Adrenal gland (tissue), 12 donors: ENCODE measurements around the gene ALDH8A1. TPM values are rescaled to one million over a fixed set of nuclear protein-coding genes. Genes with fewer than 3 reads are reported as not detected.
A peak's percentile ranks its signal among the peaks of the same experiment; 100 is the strongest.

ENCODE experiments used
- DNase-seq, 7 donors: peaks; one replicate each; pipeline ENCODE4 v3.0.0-alpha.2; 2019 to 2020
- H3K27ac ChIP-seq, 5 donors: fragments of 200-600 bp; sonication (generic) in 4 of 5; 1 replicate in 3 of 5; 2 replicates in 2 of 5; pipeline versions ENCODE4 v1.5.1 to v1.8.0; 2016 to 2020; ENCODE audit warnings: mild to moderate bottlenecking in 1 of 5
- H3K27me3 ChIP-seq: fragments of 200-600 bp; 2 replicates; pipeline ENCODE4 v1.8.0; 2021
- H3K36me3 ChIP-seq, 2 donors: fragments of 200-600 bp; replicated peaks in 1 of 2; 1 replicate in 1 of 2; 2 replicates in 1 of 2; pipeline versions ENCODE4 v1.5.1 to v1.8.0; 2018 to 2022
- H3K4me1 ChIP-seq, 2 donors: fragments of 200-600 bp; replicated peaks in 1 of 2; 1 replicate in 1 of 2; 2 replicates in 1 of 2; pipeline versions ENCODE4 v1.5.1 to v1.8.0; 2018 to 2021
- H3K4me3 ChIP-seq, 4 donors: fragments of 200-600 bp; sonication (generic) in 3 of 4; one replicate each; pipeline ENCODE4 v1.5.1; 2016 to 2018
- H3K9me3 ChIP-seq, 3 donors: fragments of 200-600 bp; sonication (generic) in 1 of 3; replicated peaks in 1 of 3; 1 replicate in 2 of 3; 2 replicates in 1 of 3; pipeline versions ENCODE4 v1.5.1 to v1.8.0; 2016 to 2021
- CTCF ChIP-seq, 6 experiments: fragments of 450-650 bp in 4 of 6; fragments of 200-600 bp in 2 of 6; sonication (generic) in 1 of 6; IDR thresholded peaks; 1 replicate in 5 of 6; 2 replicates in 1 of 6; pipeline versions ENCODE4 v1.5.1 to v1.8.0; 2016 to 2021; ENCODE audit warnings: antibody characterized with exemption in 6 of 6, mild to moderate bottlenecking in 2 of 6, moderate library complexity in 1 of 6
- POLR2A ChIP-seq, 2 donors: fragments of 450-650 bp; IDR thresholded peaks; one replicate each; pipeline ENCODE4 v1.6.1; 2017; ENCODE audit warnings: antibody characterized with exemption in 2 of 2, mild to moderate bottlenecking in 2 of 2, moderate library complexity in 1 of 2
- WGBS, 4 donors: extraction: QIAGEN DNeasy Blood & Tissue Kit in 2 of 4; methylation state at CpG; one replicate each; pipeline versions ENCODE4 v1.1.5 to v1.1.7; 2013 to 2017; 5-methylcytosine and 5-hydroxymethylcytosine counted together
- intact Hi-C, 2 donors: fragments of 100-400 bp; cut with DNase I; formaldehyde crosslinking; loops; one replicate each; pipeline versions ENCODE4 v1.14.1 to v1.15.0; 2022 to 2023
- polyA plus RNA-seq, 3 donors: library from polyadenylated mRNA; stranded (reverse); fragments of 200-250 nt in 2 of 3; fragments of 350-450 nt in 1 of 3; fragmentation: Illumina TruSeq in 1 of 3; extraction: RNeasy Lipid Tissue Mini Kit (QIAGEN cat#74804) in 1 of 3; gene quantifications; one replicate each; pipeline ENCODE4 v1.2.3, GENCODE V29; 2013 to 2014
- total RNA-seq, 9 donors: library from RNA; depleted of rRNA in 4 of 9; stranded (reverse); fragments of >200 nt in 4 of 9; fragments of 120-200 nt in 1 of 9; fragmentation: NEBNext Ultra II Directional in 1 of 9; extraction: Animal tissue kit (Norgen Biotek cat#: 25700) in 1 of 9; gene quantifications; one replicate each; pipeline versions ENCODE4 v1.1.0 to v1.2.4, GENCODE V29; 2013 to 2023
- donor health status: healthy with polysubstance abuse.
- donor health status: Bipolar disorder and iron deficiency.
- donor health status: DM: yes; HTN: yes; CAD: no.
- donor health status: DM: no; HTN: no; CAD: no.
- donor health status: DM: no; HTN: no; CAD: no.
- donor health status: DM: yes; HTN: yes; CAD: no.

The ALDH8A1 gene
- total and polyA plus RNA-seq, 12 donors = 0.24 to 4.5 (median 0.94) TPM

- H3K27me3 ChIP-seq = no peaks in the 10 kb centered on the region
- no peak for TF ChIP-seq POLR2A (IDR thresholded peaks at IDR 0.05)
- no peak for TF ChIP-seq CTCF (IDR thresholded peaks at IDR 0.05)
- intact Hi-C loops = loop anchor here in 1 of 2 donors (10.0 kb wide), 1 partner anchor 780 kb away; no protein-coding TSS in a partner anchor
- H3K36me3 ChIP-seq = no peaks in the 10 kb centered on the region
- 97 to 98% (median 97%) methylated on average over 5 of the region's 5 CpGs for WGBS, 4 donors
- H3K27ac ChIP-seq = no peak overlapping the region
- H3K4me3 ChIP-seq = no peak overlapping the region
- no peaks in the 10 kb centered on the region for H3K9me3 ChIP-seq
- no peak for DNase-seq
- no peaks in the 10 kb centered on the region for H3K4me1 ChIP-seq
Measured at GRCh38 chr6:134934793-134935485, 15.0 kb downstream of the ALDH8A1 start.

- TF ChIP-seq CTCF (IDR thresholded peaks at IDR 0.05) = no peak
- no peak for TF ChIP-seq POLR2A (IDR thresholded peaks at IDR 0.05)
- 88 to 94% (median 92%) methylated on average over 6 to 11 of the region's 11 CpGs for WGBS, 4 donors
- Histone ChIP-seq H3K9me3 (no peaks in the 10 kb centered on the region), H3K4me1 (no peaks in the 10 kb centered on the region), H3K4me3 (no peak overlapping the region), H3K27ac (no peak overlapping the region), H3K36me3 (no peaks in the 10 kb centered on the region), H3K27me3 (no peaks in the 10 kb centered on the region)
- intact Hi-C loops = loop anchor here in 1 of 2 donors (10.0 kb wide), 1 partner anchor 778 kb away; no protein-coding TSS in a partner anchor
- DNase-seq = peak in 1 of 7 donors; percentile 65
Measured at GRCh38 chr6:134932535-134933470, 17.1 kb downstream of the ALDH8A1 start.

- Histone ChIP-seq H3K4me3 (no peak overlapping the region), H3K9me3 (no peaks in the 10 kb centered on the region), H3K36me3 (no peaks in the 10 kb centered on the region), H3K4me1 (no peaks in the 10 kb centered on the region), H3K27me3 (no peaks in the 10 kb centered on the region), H3K27ac (no peak overlapping the region)
- TF ChIP-seq CTCF (IDR thresholded peaks at IDR 0.05) (no peak), POLR2A (IDR thresholded peaks at IDR 0.05) (no peak)
- 74 to 91% (median 80%) methylated on average over 5 of the region's 5 CpGs for WGBS, 4 donors
- intact Hi-C loops = loop anchor here in 1 of 2 donors (10.0 kb wide), 1 partner anchor 777 kb away; no protein-coding TSS in a partner anchor
- no peak for DNase-seq
Measured at GRCh38 chr6:134932098-134932497, 17.8 kb downstream of the ALDH8A1 start.

- TF ChIP-seq CTCF (IDR thresholded peaks at IDR 0.05) (no peak), POLR2A (IDR thresholded peaks at IDR 0.05) (no peak)
- H3K36me3 ChIP-seq = no peaks in the 10 kb centered on the region
- no peak overlapping the region for H3K27ac ChIP-seq
- H3K4me3 ChIP-seq = no peak overlapping the region
- WGBS, 4 donors = 94 to 97% (median 95%) methylated on average over 6 of the region's 6 CpGs
- intact Hi-C loops = loop anchor here in 1 of 2 donors (10.0 kb wide), 1 partner anchor 776 kb away; no protein-coding TSS in a partner anchor
- H3K27me3 ChIP-seq = no peaks in the 10 kb centered on the region
- H3K9me3 ChIP-seq = no peaks in the 10 kb centered on the region
- H3K4me1 ChIP-seq = no peaks in the 10 kb centered on the region
- no peak for DNase-seq
Measured at GRCh38 chr6:134930463-134930862, 19.4 kb downstream of the ALDH8A1 start.
